A549 (cell line): ENCODE data around the gene SSMEM1. TPM values are rescaled to one million over a fixed set of nuclear protein-coding genes. Genes with fewer than 3 reads are reported as not detected.
"Not testable (repeated sequence)": the region's sequence is repeated elsewhere in the genome, so short reads cannot be mapped to it uniquely, and the experiment has no call there.

Experiments
- ATAC-seq, 2 experiments: fragments of 200-7000 bp in 1 of 2; fragments of >200 bp in 1 of 2; cut with Nextera tagmentation in 1 of 2; cut with Tn5 transposase in 1 of 2; 3 replicates each; pipeline versions ENCODE4 v1.8.0 to v1.9.1; 2018 to 2020; ENCODE audit warnings: mild to moderate bottlenecking in 1 of 2, moderate library complexity in 1 of 2
- CTCF ChIA-PET: fragments of 300-600 bp; sonication (Branson Sonifier 250); formaldehyde crosslinking; extraction: SDS; loops from one replicate; lab custom pipeline; 2021; ENCODE audit warnings: antibody characterized with exemption, inconsistent platforms; lab: Yijun Ruan, JAX
- POLR2A ChIA-PET: fragments of 350-600 bp; formaldehyde crosslinking; extraction: SDS; loops from one replicate; lab custom pipeline; 2021; ENCODE audit warnings: antibody characterized with exemption, inconsistent platforms; lab: Yijun Ruan, JAX
- DNase-seq, 2 experiments: peaks; one replicate each; pipeline versions ENCODE4 v3.0.0 to v3.0.0-alpha.2; 2011 to 2016; ENCODE audit warnings: low read depth in 1 of 2, low spot score in 1 of 2
- FAIRE-seq: peaks from 2 replicates; lab custom pipeline; 2011; peaks lifted over from hg19 to GRCh38; lab: Jason Lieb, UNC
- H3K27ac ChIP-seq, 2 experiments: fragments of >200 bp; sonication (Bioruptor Twin); formaldehyde crosslinking; 3 replicates each; pipeline ENCODE4 v1.5.1; 2016 to 2017
- H3K4me1 ChIP-seq: fragments of >200 bp; sonication (Bioruptor Twin); formaldehyde crosslinking; 3 replicates; pipeline ENCODE4 v1.6.1; 2016
- H3K4me2 ChIP-seq: fragments of >200 bp; sonication (Bioruptor Twin); formaldehyde crosslinking; 3 replicates; pipeline ENCODE4 v1.6.1; 2016
- H3K4me3 ChIP-seq: fragments of >200 bp; sonication (Bioruptor Twin); formaldehyde crosslinking; 3 replicates; pipeline ENCODE4 v1.5.1; 2016
- H3K9me3 ChIP-seq: fragments of >200 bp; sonication (Bioruptor Twin); formaldehyde crosslinking; 3 replicates; pipeline ENCODE4 v1.6.1; 2016
- CBX2 ChIP-seq: fragments of 200-600 bp; sonication (generic); IDR thresholded peaks from 2 replicates; pipeline ENCODE4 v1.6.1; 2016; ENCODE audit warnings: low read depth, mild to moderate bottlenecking, borderline replicate concordance
- CHD4 ChIP-seq: fragments of 200-600 bp; sonication (generic); IDR thresholded peaks from 2 replicates; pipeline ENCODE4 v1.6.1; 2016; ENCODE audit warnings: antibody characterized with exemption, mild to moderate bottlenecking, borderline replicate concordance
- ELK1 ChIP-seq: fragments of 150-350 bp; IDR thresholded peaks from 2 replicates; pipeline ENCODE4 v1.6.1; 2014; ENCODE audit warnings: low read depth, mild to moderate bottlenecking, low read length
- ESRRA ChIP-seq: fragments of 150-350 bp; IDR thresholded peaks from 2 replicates; pipeline ENCODE4 v1.6.1; 2014; ENCODE audit warnings: mild to moderate bottlenecking, low read length, borderline replicate concordance
- FOSB ChIP-seq: fragments of 250-450 bp; sonication (Bioruptor Pico); IDR thresholded peaks from 2 replicates; pipeline ENCODE4 v1.5.0; 2020; ENCODE audit warnings: mild to moderate bottlenecking, moderate library complexity
- GATA3 ChIP-seq: IDR thresholded peaks from 2 replicates; pipeline ENCODE4 v1.6.1; 2012; ENCODE audit warnings: borderline replicate concordance
- HOXB13 ChIP-seq: fragments of 250-450 bp; sonication (Bioruptor Pico); IDR thresholded peaks from 2 replicates; pipeline ENCODE4 v1.5.0; 2020; ENCODE audit warnings: low read depth, mild to moderate bottlenecking, moderate library complexity
- JUN ChIP-seq, 2 experiments: fragments of >200 bp; sonication (Bioruptor Twin); formaldehyde crosslinking; IDR thresholded peaks; 2 replicates in 1 of 2; 3 replicates in 1 of 2; pipeline ENCODE4 v1.6.1; 2016 to 2017
- KDM1A ChIP-seq: fragments of 200-600 bp; sonication (generic); IDR thresholded peaks from 2 replicates; pipeline ENCODE4 v1.6.1; 2016; ENCODE audit warnings: low read depth, mild to moderate bottlenecking
- KDM5A ChIP-seq: fragments of 200-600 bp; sonication (generic); IDR thresholded peaks from 2 replicates; pipeline ENCODE4 v1.6.1; 2016; ENCODE audit warnings: antibody characterized with exemption, mild to moderate bottlenecking
- MAFK ChIP-seq: fragments of 450-650 bp; IDR thresholded peaks from 2 replicates; pipeline ENCODE4 v1.6.1; 2014; ENCODE audit not compliant: partially characterized antibody
- MAX ChIP-seq: IDR thresholded peaks from 2 replicates; pipeline ENCODE4 v1.6.1; 2012
- MAZ ChIP-seq: fragments of 150-350 bp; IDR thresholded peaks from 2 replicates; pipeline ENCODE4 v1.6.1; 2014; ENCODE audit warnings: antibody characterized with exemption, low read depth, low read length, borderline replicate concordance
- NPAS2 ChIP-seq: fragments of 250-450 bp; sonication (Bioruptor Pico); IDR thresholded peaks from 2 replicates; pipeline ENCODE4 v1.8.0; 2022; ENCODE audit warnings: mild to moderate bottlenecking, moderate library complexity, borderline replicate concordance
- PBX3 ChIP-seq: IDR thresholded peaks from 2 replicates; pipeline ENCODE4 v1.6.1; 2012
- REST ChIP-seq: fragments of 200-600 bp; sonication (generic); IDR thresholded peaks from 2 replicates; pipeline ENCODE4 v1.6.1; 2016; ENCODE audit warnings: antibody characterized with exemption, mild to moderate bottlenecking, moderate library complexity
- RFX5 ChIP-seq: fragments of 450-650 bp; IDR thresholded peaks from 2 replicates; pipeline ENCODE4 v1.7.1; 2014; ENCODE audit warnings: antibody characterized with exemption, mild to moderate bottlenecking, moderate library complexity
- SMC3 ChIP-seq: fragments of >200 bp; sonication (Bioruptor Twin); formaldehyde crosslinking; IDR thresholded peaks from 3 replicates; pipeline ENCODE4 v1.6.1; 2018; ENCODE audit warnings: inconsistent platforms
- TFCP2L1 ChIP-seq: fragments of 250-450 bp; sonication (Bioruptor Pico); IDR thresholded peaks from 2 replicates; pipeline ENCODE4 v1.5.0; 2021; ENCODE audit warnings: mild to moderate bottlenecking
- ZFP36 ChIP-seq: fragments of 450-650 bp; IDR thresholded peaks from 2 replicates; pipeline ENCODE4 v1.6.1; 2014; ENCODE audit warnings: borderline replicate concordance; ENCODE audit not compliant: partially characterized antibody
- ZSCAN20 ChIP-seq: fragments of 250-450 bp; sonication (Bioruptor Pico); IDR thresholded peaks from 2 replicates; pipeline ENCODE4 v1.8.0; 2022; ENCODE audit warnings: mild to moderate bottlenecking, moderate library complexity
- WGBS: methylation state at CpG from one replicate; pipeline ENCODE4 v1.1.6; 2017; ENCODE audit errors: missing lambda C conversion rate; 5-methylcytosine and 5-hydroxymethylcytosine counted together
- polyA plus RNA-seq, 4 experiments: library from polyadenylated mRNA; depleted of rRNA in 3 of 4; stranded (reverse); fragments of >200 nt; fragmentation: RNase III in 1 of 4; extraction: RNeasy Plus Mini Kit Qiagen cat#74134 plus additional on column Dnase treatment in 1 of 4; gene quantifications; 2 replicates in 3 of 4; 3 replicates in 1 of 4; pipeline ENCODE4 v1.2.3, GENCODE V29; 2011 to 2017

SSMEM1 gene
- polyA plus RNA-seq, 2 of the 4 experiments (the other 2 are of a cell fraction): not detected

GRCh38 chr7:130181263-130181605 lies 26.4 kb upstream of the SSMEM1 start:
- H3K9me3 ChIP-seq: no peaks in the 10 kb centered on the region
- FAIRE-seq: no peak
- ChIA-PET CTCF (interaction anchor here (0.6 to 1.5 kb wide), 4 partner anchors 12 to 109 kb away, joined by 3 to 5 read pairs (median 4); no protein-coding TSS in a partner anchor), POLR2A (no interaction called here)
- no peak overlapping the region for H3K4me2 ChIP-seq
- WGBS: 90% methylated on average over 2 of the region's 2 CpGs
- H3K27ac ChIP-seq: no peak overlapping the region
- ATAC-seq: no peak
- H3K4me1 ChIP-seq: no peaks in the 10 kb centered on the region
- DNase-seq: no peak
- no peak overlapping the region for H3K4me3 ChIP-seq
- no peak for TF ChIP-seq ESRRA
- TF ChIP-seq KDM5A: no peak
- TF ChIP-seq HOXB13 (CRISPR knock-in tag): no peak
- no peak for TF ChIP-seq ZSCAN20 (CRISPR knock-in tag)
- no peak for TF ChIP-seq PBX3
- no peak for TF ChIP-seq REST
- TF ChIP-seq RFX5: no peak
- TF ChIP-seq ZFP36: no peak
- no peak for TF ChIP-seq CHD4
- no peak for TF ChIP-seq JUN (IDR thresholded peaks at IDR 0.05)
- TF ChIP-seq ELK1: no peak
- TF ChIP-seq TFCP2L1: no peak
- TF ChIP-seq NPAS2: no peak
- TF ChIP-seq MAFK: no peak
- no peak for TF ChIP-seq FOSB
- no peak for TF ChIP-seq MAX
- TF ChIP-seq CBX2: no peak
- TF ChIP-seq, all 56 proteins: peak for 0

GRCh38 chr7:130182990-130183389 lies 24.7 kb upstream of the SSMEM1 start:
- no peak for DNase-seq
- Histone ChIP-seq H3K4me2 (no peak overlapping the region), H3K27ac (no peak overlapping the region)
- TF ChIP-seq GATA3 (no peak), KDM1A (no peak), MAZ (no peak), SMC3 (no peak)
- TF ChIP-seq, all 56 proteins: peak for 0
- Histone ChIP-seq H3K9me3 (no peaks in the 10 kb centered on the region), H3K4me1 (no peaks in the 10 kb centered on the region), H3K4me3 (no peak overlapping the region)
- POLR2A ChIA-PET: no interaction called here
- FAIRE-seq (no peak), ATAC-seq (no peak)
- CTCF ChIA-PET: interaction anchor here (0.9 kb wide), 1 partner anchor 112 kb away, joined by 3 read pairs; no protein-coding TSS in a partner anchor
- 97% methylated on average over 2 of the region's 2 CpGs for WGBS

- H3K4me3 ChIP-seq, ATAC-seq, FAIRE-seq, H3K27ac ChIP-seq, POLR2A ChIA-PET, H3K9me3 ChIP-seq, H3K4me2 ChIP-seq, H3K4me1 ChIP-seq, DNase-seq: not testable (repeated sequence)
- 95% methylated on average over 5 of the region's 5 CpGs for WGBS
- CTCF ChIA-PET: interaction anchor here (0.7 kb wide), 1 partner anchor 558 kb away, joined by 4 read pairs; no protein-coding TSS in a partner anchor
These were observed 23.3 kb upstream of the SSMEM1 start for GRCh38 chr7:130184349-130184748.
